Keratinocyte (primary cell): Measurements from ENCODE around the gene LMAN2L. TPM values are rescaled to one million over a fixed set of nuclear protein-coding genes. Genes with fewer than 3 reads are reported as not detected.
A peak's percentile ranks its signal among the peaks of the same experiment; 100 is the strongest.

Source experiments
- DNase-seq: peaks from one replicate; pipeline ENCODE4 v3.0.0-alpha.2; 2011; ENCODE audit warnings: low read depth, missing footprints, low spot score
- FAIRE-seq: peaks from 2 replicates; lab custom pipeline; 2011; peaks lifted over from hg19 to GRCh38; lab: Jason Lieb, UNC
- H2AFZ ChIP-seq: 2 replicates; pipeline ENCODE4 v1.6.0; 2012; ENCODE audit warnings: low read length, control low read depth, inconsistent platforms; ENCODE audit not compliant: control insufficient read depth
- H3K27ac ChIP-seq: 2 replicates; pipeline ENCODE4 v1.5.1; 2011; ENCODE audit warnings: low read length; ENCODE audit not compliant: control insufficient read depth, insufficient read depth
- H3K27me3 ChIP-seq: 3 replicates; pipeline ENCODE4 v1.6.0; 2011; ENCODE audit warnings: low read length; ENCODE audit not compliant: control insufficient read depth, insufficient read depth; ENCODE audit errors: extremely low read depth
- H3K36me3 ChIP-seq, 2 experiments: 2 replicates in 1 of 2; 3 replicates in 1 of 2; pipeline ENCODE4 v1.5.1; 2011; ENCODE audit warnings: low read length in 2 of 2, mild to moderate bottlenecking in 1 of 2; ENCODE audit not compliant: control insufficient read depth in 2 of 2, insufficient read depth in 2 of 2; ENCODE audit errors: extremely low read depth in 1 of 2
- H3K4me1 ChIP-seq: 3 replicates; pipeline ENCODE4 v1.5.1; 2011; ENCODE audit warnings: low read length; ENCODE audit not compliant: control insufficient read depth, insufficient read depth; ENCODE audit errors: extremely low read depth
- H3K4me2 ChIP-seq: 3 replicates; pipeline ENCODE4 v1.6.0; 2011; ENCODE audit warnings: low read depth, low read length; ENCODE audit not compliant: control insufficient read depth, insufficient read depth; ENCODE audit errors: extremely low read depth
- H3K4me3 ChIP-seq, 3 experiments: fragments of 200-600 bp in 1 of 3; sonication (generic) in 1 of 3; 2 replicates in 2 of 3; 3 replicates in 1 of 3; pipeline ENCODE4 v1.5.1; 2011 to 2016; ENCODE audit warnings: low read length in 3 of 3, mild to moderate bottlenecking in 3 of 3, control low read depth in 2 of 3, inconsistent platforms in 1 of 3, low read depth in 1 of 3, mixed read lengths in 1 of 3, mixed run types in 1 of 3, moderate library complexity in 1 of 3; ENCODE audit not compliant: control insufficient read depth in 2 of 3, insufficient read depth in 2 of 3; ENCODE audit errors: extremely low read depth in 1 of 3
- H3K79me2 ChIP-seq: 2 replicates; pipeline ENCODE4 v1.6.0; 2012; ENCODE audit warnings: low read length; ENCODE audit not compliant: control insufficient read depth, insufficient read depth
- H3K9ac ChIP-seq: 3 replicates; pipeline ENCODE4 v1.6.0; 2011; ENCODE audit warnings: low read length; ENCODE audit not compliant: control insufficient read depth, insufficient read depth; ENCODE audit errors: extremely low read depth
- H3K9me1 ChIP-seq: 3 replicates; pipeline ENCODE4 v1.6.0; 2011; ENCODE audit warnings: low read length; ENCODE audit not compliant: control insufficient read depth, insufficient read depth; ENCODE audit errors: extremely low read depth
- H3K9me3 ChIP-seq: 2 replicates; pipeline ENCODE4 v1.5.1; 2012; ENCODE audit warnings: low read depth, low read length; ENCODE audit not compliant: control insufficient read depth
- H4K20me1 ChIP-seq: 3 replicates; pipeline ENCODE4 v1.6.0; 2011; ENCODE audit warnings: low read length; ENCODE audit not compliant: control insufficient read depth, insufficient read depth; ENCODE audit errors: extremely low read depth
- CTCF ChIP-seq, 3 experiments: IDR thresholded peaks in 1 of 3; conservative IDR thresholded peaks in 1 of 3; optimal IDR thresholded peaks in 1 of 3; 2 replicates in 2 of 3; 3 replicates in 1 of 3; pipeline versions ENCODE3 to v1.5.1; 2011; ENCODE audit warnings: low read length in 3 of 3, mild to moderate bottlenecking in 3 of 3, moderate library complexity in 2 of 3, control low read depth in 1 of 3, inconsistent platforms in 1 of 3; ENCODE audit not compliant: insufficient read depth in 2 of 3; ENCODE audit errors: extremely low read depth in 1 of 3
- EZH2 ChIP-seq: IDR thresholded peaks from one replicate; pipeline ENCODE4 v1.6.1; 2012; ENCODE audit warnings: inconsistent platforms, mild to moderate bottlenecking, low read length, moderate library complexity
- dilution Hi-C: fragments of 300-500 bp; cut with MboI; formaldehyde crosslinking; loops from one replicate; pipeline ENCODE4 v1.7.0; 2020; ENCODE audit warnings: low sequenced_read_pairs; ENCODE audit not compliant: extremely low pct_ligation_motif_present
- polyA plus RNA-seq, 5 experiments: library from polyadenylated mRNA; depleted of rRNA in 3 of 5; stranded (reverse) in 3 of 5; stranded (forward) in 1 of 5; unstranded in 1 of 5; fragments of >200 nt; gene quantifications; 1 replicate in 1 of 5; 2 replicates in 3 of 5; 3 replicates in 1 of 5; pipeline versions ENCODE4 v1.2.1 to v1.2.3, GENCODE V29; 2011 to 2012; ENCODE audit warnings: missing spikeins in 2 of 5, low read depth in 1 of 5, low replicate concordance in 1 of 5

LMAN2L gene
- polyA plus RNA-seq, 1 donor (not counting 4 experiments of a cell fraction or from before 2014, with no cell fraction given), result 20.7 TPM

- H3K36me3 ChIP-seq, result no peaks in the 10 kb centered on the region
- FAIRE-seq (no peak), DNase-seq (no peak)
- no peak overlapping the region for H2AFZ ChIP-seq
- H3K79me2 ChIP-seq, result no peaks in the 10 kb centered on the region
- no peak overlapping the region for H3K27ac ChIP-seq
- dilution Hi-C loops, result no loop called here
- no peak overlapping the region for H3K4me2 ChIP-seq
- H4K20me1 ChIP-seq, result no peaks in the 10 kb centered on the region
- H3K27me3 ChIP-seq, result no peaks in the 10 kb centered on the region
- H3K4me3 ChIP-seq, result no peak overlapping the region
- no peaks in the 10 kb centered on the region for H3K9me3 ChIP-seq
- H3K4me1 ChIP-seq, result peaks cover 3% of the 10 kb centered on the region
- no peak overlapping the region for H3K9ac ChIP-seq
- TF ChIP-seq CTCF (optimal IDR thresholded peaks at IDR 0.05 in 1 of 3, IDR thresholded peaks at IDR 0.05 in 1 of 3, conservative IDR thresholded peaks at IDR 0.05 in 1 of 3; ENCODE audit: extremely low read depth in 1 of 3, insufficient read depth in 2 of 3, low read length in 3 of 3) (no peak), EZH2 (no peak)
- H3K9me1 ChIP-seq, result no peaks in the 10 kb centered on the region
These were observed 11.9 kb upstream of the LMAN2L start for GRCh38 chr2:96751800-96752199.

GRCh38 chr2:96747061-96747617 is 7.3 kb upstream of the LMAN2L start:
- no peaks in the 10 kb centered on the region for H3K36me3 ChIP-seq
- no peak overlapping the region for H3K4me3 ChIP-seq
- dilution Hi-C loops, result no loop called here
- no peaks in the 10 kb centered on the region for H3K9me1 ChIP-seq
- no peaks in the 10 kb centered on the region for H3K79me2 ChIP-seq
- H3K4me2 ChIP-seq, result no peak overlapping the region
- H3K4me1 ChIP-seq, result peaks cover 3% of the 10 kb centered on the region
- H4K20me1 ChIP-seq, result no peaks in the 10 kb centered on the region
- H3K27ac ChIP-seq, result no peak overlapping the region
- DNase-seq (no peak), FAIRE-seq (no peak)
- no peaks in the 10 kb centered on the region for H3K27me3 ChIP-seq
- peak overlapping the region; percentile 9 for H2AFZ ChIP-seq
- no peak overlapping the region for H3K9ac ChIP-seq
- TF ChIP-seq EZH2, result no peak
- TF ChIP-seq CTCF (optimal IDR thresholded peaks at IDR 0.05 in 1 of 3, IDR thresholded peaks at IDR 0.05 in 1 of 3, conservative IDR thresholded peaks at IDR 0.05 in 1 of 3; ENCODE audit: extremely low read depth in 1 of 3, insufficient read depth in 2 of 3, low read length in 3 of 3), result no peak
- no peaks in the 10 kb centered on the region for H3K9me3 ChIP-seq
